Esophagus muscularis mucosa (tissue), 4 donors: Measurements from ENCODE around the gene DDX31.

ENCODE experiments used
- CTCF ChIP-seq, 3 experiments: fragments of 200-600 bp in 2 of 3; fragments of 450-650 bp in 1 of 3; sonication (generic) in 2 of 3; IDR thresholded peaks; one replicate each; pipeline ENCODE4 v1.5.1; 2017 to 2019; ENCODE audit warnings: antibody characterized with exemption in 3 of 3, mild to moderate bottlenecking in 2 of 3, moderate library complexity in 1 of 3
- EP300 ChIP-seq: sonication (generic); formaldehyde crosslinking; IDR thresholded peaks from one replicate; pipeline ENCODE4 v1.6.1; 2017; ENCODE audit warnings: antibody characterized with exemption
- POLR2A ChIP-seq: fragments of 450-650 bp; IDR thresholded peaks from one replicate; pipeline ENCODE4 v1.6.1; 2017; ENCODE audit warnings: antibody characterized with exemption, moderate library complexity, mild to moderate bottlenecking, low read depth

GRCh38 chr9:132577119-132577518, 92.7 kb downstream of the DDX31 start:
- TF ChIP-seq CTCF (IDR thresholded peaks at IDR 0.05): no peak
- TF ChIP-seq POLR2A: no peak
- TF ChIP-seq EP300: no peak
